ENCODE measurements around the gene FER1L5. TPM values are rescaled to one million over a fixed set of nuclear protein-coding genes. Genes with fewer than 3 reads are reported as not detected.

The FER1L5 gene
- total RNA-seq = not detected

DNA sequence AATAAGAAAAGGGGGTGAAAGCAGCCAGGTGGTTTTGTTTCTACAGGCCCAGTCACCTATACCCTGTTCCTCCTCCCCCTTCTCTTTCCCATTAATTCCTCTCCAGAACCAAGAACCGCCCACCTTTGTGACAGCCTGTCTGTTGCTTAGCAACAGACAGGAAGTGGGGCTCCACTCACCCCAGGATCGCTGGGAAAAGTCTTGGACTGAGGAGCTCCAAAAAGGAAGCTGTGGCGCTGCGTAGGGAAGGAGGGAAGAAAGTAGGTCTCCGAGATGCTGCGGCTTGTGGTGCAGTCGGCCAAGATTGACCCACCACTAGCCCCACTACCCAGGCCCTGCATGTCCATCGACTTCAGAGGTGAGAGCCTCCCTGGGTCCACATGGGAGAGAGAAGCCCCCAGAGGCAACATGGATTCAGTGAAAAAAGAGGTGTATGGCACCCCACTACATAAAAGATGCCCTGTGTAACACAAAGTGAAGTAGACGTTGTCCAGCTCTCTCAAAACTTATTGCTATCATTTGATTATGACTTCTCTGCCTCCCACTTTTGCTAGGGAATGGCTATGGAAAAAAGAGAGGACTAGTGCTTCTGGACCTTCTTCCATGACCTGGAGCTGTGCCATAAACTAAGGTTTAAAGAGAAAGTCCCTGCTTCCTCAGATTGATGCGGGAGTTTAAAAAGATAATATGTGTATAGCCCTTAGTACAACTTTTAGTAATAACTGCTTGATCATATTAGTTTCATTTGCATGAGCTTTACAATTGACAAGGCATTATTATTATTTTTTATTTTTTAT, at the start of gene FER1L5:
Gene FER1L5 (plus strand): TSS at position 201 of the 797 bp plus-strand sequence. CDS start 73 bp downstream, at position 274.
- H3K9me3 Mint-ChIP-seq = no peaks in the 10 kb centered on the region
- no peaks in the 10 kb centered on the region for H3K36me3 Mint-ChIP-seq
- H3K4me3 Mint-ChIP-seq = no peak within 1 kb of the TSS

DNA sequence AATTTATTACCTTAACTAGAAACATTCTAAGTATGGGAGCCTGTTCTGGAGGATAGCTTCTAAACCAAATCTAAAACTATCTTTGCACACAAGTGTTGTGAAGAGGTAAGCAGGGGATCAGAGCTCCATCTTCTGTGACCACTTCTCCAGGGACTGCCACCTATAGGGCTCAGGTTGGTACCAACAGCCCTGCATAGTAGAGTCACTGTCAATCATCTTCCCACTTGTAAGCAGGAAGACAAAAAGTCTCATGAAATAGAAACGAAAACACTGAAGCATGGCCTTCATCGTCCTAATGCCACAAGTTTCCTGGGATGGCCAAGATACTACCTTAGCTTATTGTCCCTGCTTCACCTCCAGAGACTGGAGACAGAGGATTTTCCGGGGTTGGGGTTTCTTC, 48.3 kb upstream of the FER1L5 start:
- H3K4me1 Mint-ChIP-seq = peaks cover 27% of the 10 kb centered on the region
- DNase-seq = no peak
- H3K27me3 Mint-ChIP-seq = no peaks in the 10 kb centered on the region
- no peaks in the 10 kb centered on the region for H3K9me3 Mint-ChIP-seq
- peak overlapping the region; percentile 91 for H3K27ac Mint-ChIP-seq
- H3K4me3 Mint-ChIP-seq = no peak overlapping the region
- peaks cover 50% of the 10 kb centered on the region for H3K36me3 Mint-ChIP-seq

More for the DNA sequence above, at the start of gene FER1L5:
- peaks cover 8% of the 10 kb centered on the region for H3K4me1 Mint-ChIP-seq
- H3K27ac Mint-ChIP-seq = no peak within 1 kb of the TSS
- DNase-seq = no peak
- peaks cover 4% of the 10 kb centered on the region for H3K27me3 Mint-ChIP-seq

DNA sequence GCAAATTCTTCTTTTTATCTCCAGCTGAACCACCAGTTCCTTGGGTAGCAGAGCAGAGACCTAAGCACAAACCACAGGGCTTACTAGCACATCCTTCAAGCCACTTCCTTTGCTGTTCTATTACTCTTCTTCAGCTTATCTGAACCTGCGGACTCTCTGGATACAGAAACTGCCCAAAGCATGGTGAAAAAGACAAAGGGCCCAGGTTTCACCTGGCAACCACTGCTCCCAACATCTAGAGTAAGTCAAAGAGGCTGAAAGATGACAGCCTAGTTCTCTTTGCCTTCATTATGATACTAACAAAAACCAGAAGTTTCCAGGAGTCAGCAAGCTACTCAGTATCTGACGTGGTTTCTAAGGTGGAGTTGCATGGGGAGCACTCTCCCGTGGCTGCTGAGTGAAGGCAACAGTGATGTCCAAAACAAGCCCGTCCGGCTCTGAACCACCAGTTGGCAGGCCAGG, 47.8 kb upstream of the FER1L5 start:
- H3K9me3 Mint-ChIP-seq = no peaks in the 10 kb centered on the region
- peak overlapping the region; percentile 37 for H3K4me3 Mint-ChIP-seq
- H3K27me3 Mint-ChIP-seq = no peaks in the 10 kb centered on the region
- H3K36me3 Mint-ChIP-seq = peaks cover 50% of the 10 kb centered on the region
- no peak for DNase-seq
- peaks cover 27% of the 10 kb centered on the region for H3K4me1 Mint-ChIP-seq
- peak overlapping the region; percentile 91 for H3K27ac Mint-ChIP-seq

DNA sequence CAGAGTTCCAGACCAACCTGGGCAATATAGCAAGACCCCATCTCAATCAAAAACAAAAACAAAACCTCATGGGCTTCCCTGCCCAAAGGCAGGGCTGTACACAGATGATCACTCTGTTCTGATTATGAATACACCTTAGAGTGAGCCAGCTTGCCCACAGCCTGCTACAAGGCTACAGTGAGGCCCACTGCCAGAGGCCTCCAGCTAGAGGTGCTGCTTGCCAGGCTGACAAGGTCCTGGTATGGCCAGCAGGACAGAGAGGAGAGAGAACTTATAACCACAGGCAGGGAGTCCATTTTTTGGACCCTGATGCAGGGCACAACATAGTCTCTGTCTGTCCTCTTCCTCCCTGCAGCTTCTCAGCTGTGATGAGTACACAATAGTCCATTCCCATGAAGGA, 46.0 kb upstream of the FER1L5 start:
- Mint-ChIP-seq H3K4me3 (no peak overlapping the region), H3K9me3 (no peaks in the 10 kb centered on the region), H3K27ac (no peak overlapping the region), H3K27me3 (no peaks in the 10 kb centered on the region), H3K4me1 (peaks cover 40% of the 10 kb centered on the region), H3K36me3 (peaks cover 65% of the 10 kb centered on the region)
- no peak for DNase-seq

DNA sequence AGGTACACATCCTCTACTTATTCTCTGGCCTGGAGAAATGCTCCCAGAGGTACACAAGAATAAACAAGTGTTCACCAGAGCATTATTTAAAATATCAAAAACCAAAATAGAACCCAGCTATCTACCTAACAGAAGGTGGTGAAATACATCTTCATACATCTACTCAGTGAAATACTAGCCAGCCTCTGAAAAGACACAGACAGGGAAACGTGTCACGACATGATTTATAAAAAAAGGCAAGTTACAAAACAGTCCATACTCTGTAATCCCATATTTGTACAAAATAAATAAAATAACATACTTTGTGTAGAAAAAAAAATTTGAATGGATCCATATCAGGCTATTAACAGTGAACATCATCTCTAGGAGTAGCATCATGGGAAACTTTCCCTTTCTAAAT, 42.6 kb upstream of the FER1L5 start:
- Mint-ChIP-seq H3K27me3 (no peaks in the 10 kb centered on the region), H3K4me3 (no peak overlapping the region), H3K27ac (no peak overlapping the region), H3K36me3 (peaks cover 41% of the 10 kb centered on the region), H3K4me1 (peaks cover 25% of the 10 kb centered on the region), H3K9me3 (no peaks in the 10 kb centered on the region)
- DNase-seq = no peak

DNA sequence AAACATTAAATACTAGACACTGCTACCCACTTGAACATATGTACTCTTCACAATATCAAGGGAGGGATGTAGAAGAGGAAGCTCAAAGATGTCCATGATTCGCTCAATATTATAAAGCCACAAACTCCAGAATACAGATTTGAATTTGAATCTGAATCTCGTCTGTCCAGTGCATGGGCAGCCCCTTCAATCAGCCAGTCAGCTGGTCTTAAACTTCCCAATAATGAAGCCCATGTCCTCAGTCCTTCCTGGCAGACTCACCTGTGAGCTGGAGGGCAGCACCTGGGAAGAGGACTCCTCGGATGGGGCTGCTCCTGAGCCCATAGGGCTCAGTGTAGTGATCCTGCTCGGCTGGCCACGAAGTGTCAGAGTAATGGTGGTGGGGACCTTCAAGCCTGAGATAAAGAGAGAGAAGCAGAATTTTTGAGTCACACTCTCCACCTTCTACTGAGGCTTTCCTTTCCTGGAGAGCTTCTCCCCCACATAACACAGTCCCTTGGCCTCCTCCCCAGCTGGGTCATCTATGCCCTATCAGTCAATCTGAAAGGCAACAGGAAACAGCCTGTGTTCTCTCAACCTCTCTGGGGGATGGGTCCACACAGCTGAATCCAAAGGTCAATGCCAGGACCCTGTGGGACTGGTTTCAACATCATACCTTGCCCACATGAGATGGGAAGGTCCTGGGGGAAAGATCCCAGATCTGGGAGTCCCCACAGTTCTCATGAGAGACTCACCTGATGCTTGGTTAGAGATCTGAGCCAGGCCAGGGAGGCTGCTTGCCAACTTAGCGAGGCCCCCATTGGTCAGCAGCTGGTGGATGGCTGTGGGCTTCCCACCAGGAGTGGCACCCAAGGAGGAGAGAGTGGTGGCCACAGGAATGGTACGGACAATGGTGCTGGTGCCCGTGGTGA, 40.9 kb upstream of the FER1L5 start:
- Mint-ChIP-seq H3K4me1 (peaks cover 18% of the 10 kb centered on the region), H3K4me3 (no peak overlapping the region), H3K27me3 (no peaks in the 10 kb centered on the region), H3K9me3 (no peaks in the 10 kb centered on the region), H3K36me3 (peaks cover 42% of the 10 kb centered on the region), H3K27ac (peak overlapping the region; percentile 57)
- DNase-seq = no peak

DNA sequence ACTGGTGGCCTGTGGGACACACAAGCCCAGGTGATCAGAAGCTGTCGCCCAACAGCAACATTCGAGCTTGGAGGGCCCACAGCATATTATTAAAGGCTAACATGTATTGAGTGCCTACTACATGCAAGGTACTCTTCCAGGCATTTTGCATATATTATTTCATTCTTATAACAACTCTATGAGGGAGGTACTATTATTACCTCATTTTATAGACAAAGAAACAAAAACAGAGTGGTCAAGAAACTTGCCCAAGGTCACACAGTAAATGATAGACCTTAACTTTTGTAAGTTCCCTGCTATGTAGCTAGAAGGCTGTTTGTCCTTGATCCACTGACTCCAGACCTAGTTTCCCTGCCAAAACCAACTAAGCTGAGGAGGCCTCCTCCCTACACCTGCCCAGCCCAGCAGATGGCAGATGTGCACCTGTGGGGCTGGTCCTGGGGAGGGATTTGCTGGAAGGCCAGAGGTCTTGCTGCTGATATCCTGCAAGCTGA, 40.2 kb upstream of the FER1L5 start:
- H3K4me1 Mint-ChIP-seq = peaks cover 18% of the 10 kb centered on the region
- no peaks in the 10 kb centered on the region for H3K9me3 Mint-ChIP-seq
- no peak overlapping the region for H3K4me3 Mint-ChIP-seq
- H3K27ac Mint-ChIP-seq = no peak overlapping the region
- no peaks in the 10 kb centered on the region for H3K27me3 Mint-ChIP-seq
- peak; percentile 23 for DNase-seq
- H3K36me3 Mint-ChIP-seq = peaks cover 40% of the 10 kb centered on the region

DNA sequence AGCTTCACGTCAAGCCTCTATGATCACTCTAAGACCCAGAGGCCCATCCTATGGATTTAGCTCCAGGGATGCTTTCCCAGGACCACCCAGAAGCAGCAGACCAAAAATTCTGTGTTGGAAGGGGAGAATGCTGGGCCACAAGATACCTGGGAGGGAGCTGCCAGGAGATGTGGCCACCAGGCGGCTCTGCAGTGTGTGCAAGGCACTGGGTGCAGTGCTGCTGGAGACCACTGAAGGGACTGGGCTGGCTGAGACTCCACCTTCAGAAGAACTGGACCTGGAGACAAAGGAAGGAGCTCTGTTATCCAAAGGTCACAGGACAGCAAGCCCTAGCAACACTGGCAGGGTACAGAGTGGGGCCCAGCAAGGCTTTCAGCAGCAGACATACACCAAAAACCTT, 38.5 kb upstream of the FER1L5 start:
- no peak overlapping the region for H3K4me3 Mint-ChIP-seq

DNA sequence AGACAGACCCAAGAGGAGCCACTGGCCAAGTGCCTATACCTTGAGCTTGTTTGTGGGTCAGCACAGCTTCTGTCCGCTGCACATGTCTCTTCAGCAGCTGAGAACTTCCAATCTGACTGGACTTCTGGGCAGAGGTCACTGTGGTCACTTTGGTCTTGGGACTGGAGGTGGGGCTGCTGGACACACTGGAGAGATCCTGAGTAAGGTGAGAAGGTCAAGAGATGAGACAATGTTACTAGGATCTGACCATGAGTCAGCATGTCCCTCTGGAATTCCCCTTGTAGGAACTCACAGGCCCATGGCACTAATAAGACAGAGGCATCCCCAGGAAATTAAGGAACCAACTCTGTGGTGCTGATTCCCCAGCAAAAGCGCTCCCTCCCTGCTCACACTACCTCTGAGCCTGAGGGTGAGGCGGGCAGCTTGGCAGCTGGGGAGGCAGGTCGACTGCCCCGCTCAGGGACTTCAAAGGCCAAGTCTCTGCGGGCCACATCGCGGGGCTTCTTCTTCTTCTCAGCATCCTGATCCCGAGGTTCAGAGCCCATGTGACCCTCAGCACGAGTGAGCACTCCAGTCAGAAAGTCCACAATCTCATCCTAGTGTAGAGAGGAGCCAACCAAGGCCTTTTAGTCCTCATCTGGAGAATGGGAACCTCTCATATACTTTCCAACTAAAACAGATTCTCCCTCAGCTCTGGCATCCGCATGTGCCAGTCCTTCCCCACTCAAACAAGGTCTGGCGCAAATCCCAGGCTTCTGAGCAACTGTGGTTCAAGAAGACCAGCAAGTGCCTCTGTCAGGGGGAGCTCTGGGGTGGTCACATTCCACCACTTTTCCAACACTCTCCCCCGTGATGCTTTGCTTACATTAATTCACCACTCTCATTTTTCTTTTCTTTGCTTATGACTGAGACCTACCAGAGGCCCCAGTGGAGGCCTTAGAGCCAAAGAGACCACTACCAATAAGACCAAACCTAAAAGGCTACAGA, 33.8 kb upstream of the FER1L5 start:
- DNase-seq = no peak
- no peak overlapping the region for H3K27ac Mint-ChIP-seq
- H3K4me3 Mint-ChIP-seq = no peak overlapping the region
- H3K36me3 Mint-ChIP-seq = peaks cover 23% of the 10 kb centered on the region
- H3K9me3 Mint-ChIP-seq = no peaks in the 10 kb centered on the region
- no peaks in the 10 kb centered on the region for H3K4me1 Mint-ChIP-seq
- H3K27me3 Mint-ChIP-seq = no peaks in the 10 kb centered on the region

More for the DNA sequence above, 38.5 kb upstream of the FER1L5 start:
- DNase-seq = no peak
- Mint-ChIP-seq H3K9me3 (no peaks in the 10 kb centered on the region), H3K27me3 (no peaks in the 10 kb centered on the region), H3K4me1 (peaks cover 18% of the 10 kb centered on the region), H3K36me3 (peaks cover 35% of the 10 kb centered on the region), H3K27ac (no peak overlapping the region)

DNA sequence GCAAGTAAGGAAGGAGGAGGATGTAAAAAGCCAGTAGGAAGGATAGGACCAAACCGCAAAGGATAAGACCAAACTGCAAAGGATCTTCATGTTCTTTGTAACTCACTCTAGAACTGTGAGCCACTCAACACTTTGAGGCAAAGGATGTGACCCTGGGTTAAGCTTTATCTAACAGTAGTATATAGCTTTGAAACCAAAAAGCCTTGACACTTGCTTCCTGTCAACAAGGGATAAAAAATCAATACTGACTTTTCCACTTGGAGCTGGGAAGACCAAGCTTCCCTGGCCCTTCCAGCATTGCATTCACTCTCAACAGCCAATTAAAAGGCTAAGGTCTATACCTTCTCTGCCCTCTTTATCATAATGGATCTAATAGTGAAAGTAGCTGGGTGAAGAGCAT, 26.4 kb upstream of the FER1L5 start:
- no peaks in the 10 kb centered on the region for H3K27me3 Mint-ChIP-seq
- no peak for DNase-seq
- H3K4me3 Mint-ChIP-seq = no peak overlapping the region
- H3K9me3 Mint-ChIP-seq = no peaks in the 10 kb centered on the region
- peaks cover 11% of the 10 kb centered on the region for H3K36me3 Mint-ChIP-seq
- H3K27ac Mint-ChIP-seq = no peak overlapping the region
- H3K4me1 Mint-ChIP-seq = peaks cover 15% of the 10 kb centered on the region

DNA sequence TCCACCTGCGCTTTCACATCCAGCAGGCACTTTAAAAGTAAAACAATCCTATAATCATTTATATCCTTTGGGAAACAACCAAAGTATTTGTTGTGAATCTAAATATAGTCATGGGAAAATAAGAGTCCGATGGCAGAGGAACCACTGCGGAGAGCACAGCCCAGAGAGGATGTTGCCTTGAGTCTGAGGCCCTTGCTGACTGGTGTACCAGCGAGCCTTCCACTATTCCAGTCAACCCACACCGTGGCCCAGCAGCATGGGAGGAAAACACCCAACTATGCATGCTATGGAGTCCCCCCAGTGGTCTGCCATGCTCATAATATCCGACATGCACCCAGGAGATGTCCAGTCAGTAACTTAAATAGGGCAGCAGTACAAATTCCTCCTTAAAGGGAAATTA, 26.0 kb upstream of the FER1L5 start:
- no peaks in the 10 kb centered on the region for H3K27me3 Mint-ChIP-seq
- H3K4me1 Mint-ChIP-seq = peaks cover 15% of the 10 kb centered on the region
- no peak for DNase-seq
- H3K4me3 Mint-ChIP-seq = no peak overlapping the region
- H3K27ac Mint-ChIP-seq = no peak overlapping the region
- peaks cover 11% of the 10 kb centered on the region for H3K36me3 Mint-ChIP-seq
- no peaks in the 10 kb centered on the region for H3K9me3 Mint-ChIP-seq

DNA sequence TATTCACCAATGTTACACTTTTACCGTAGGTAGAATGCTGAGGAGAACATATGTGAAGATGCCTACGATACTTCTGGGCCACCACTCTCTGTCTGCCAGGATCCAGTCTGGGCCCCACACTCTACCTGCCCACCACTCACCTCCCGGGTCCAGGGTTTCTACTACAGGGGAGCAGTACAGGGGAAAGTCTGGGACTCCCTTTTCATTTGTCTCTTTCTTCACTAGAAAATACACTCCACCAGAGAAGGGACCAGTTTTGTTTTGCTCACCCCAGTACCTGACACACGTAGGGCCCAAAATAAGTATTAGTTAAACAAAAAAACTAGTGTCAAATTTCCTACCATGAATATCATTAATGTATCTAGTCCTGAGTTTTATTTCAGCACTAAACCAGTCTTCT, 25.6 kb upstream of the FER1L5 start:
- no peak overlapping the region for H3K4me3 Mint-ChIP-seq
- peak overlapping the region; percentile 81 for H3K27ac Mint-ChIP-seq

DNA sequence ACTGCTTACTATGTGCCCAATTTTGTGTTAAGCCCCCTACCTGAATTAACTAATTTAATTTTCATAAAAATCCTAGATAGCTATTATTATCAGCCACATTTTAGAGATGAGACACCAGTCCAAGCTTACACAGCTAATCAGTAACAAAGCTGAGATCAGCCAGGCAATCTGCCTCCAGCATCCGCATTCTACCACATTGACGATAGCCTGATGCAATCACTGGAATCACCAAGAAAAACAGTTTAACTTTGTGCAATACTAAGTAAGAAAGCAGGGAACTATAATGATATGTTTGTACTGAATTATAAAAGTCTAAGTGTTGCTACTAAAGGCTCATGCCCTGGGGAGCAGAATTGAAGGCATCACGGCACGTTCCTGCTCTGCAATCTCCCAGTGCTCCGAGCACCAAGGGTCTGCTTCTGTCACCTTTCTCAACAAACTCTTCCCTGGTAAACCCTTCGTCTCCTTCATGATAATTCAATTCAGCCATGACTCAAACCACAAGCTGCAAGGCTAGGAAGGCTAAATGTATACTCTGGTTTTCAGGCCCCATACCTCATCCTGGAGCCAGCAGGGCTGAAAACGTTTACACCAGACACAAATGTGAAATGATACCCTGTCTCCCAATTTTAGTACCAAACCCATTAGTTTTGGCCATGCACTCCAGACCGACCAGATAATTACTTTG, 23.8 kb upstream of the FER1L5 start:
- no peaks in the 10 kb centered on the region for H3K27me3 Mint-ChIP-seq
- H3K36me3 Mint-ChIP-seq = peaks cover 13% of the 10 kb centered on the region
- no peaks in the 10 kb centered on the region for H3K9me3 Mint-ChIP-seq
- DNase-seq = no peak
- H3K4me3 Mint-ChIP-seq = no peak overlapping the region
- H3K27ac Mint-ChIP-seq = no peak overlapping the region
- peaks cover 15% of the 10 kb centered on the region for H3K4me1 Mint-ChIP-seq

More for the DNA sequence above, 25.6 kb upstream of the FER1L5 start:
- Mint-ChIP-seq H3K4me1 (peaks cover 15% of the 10 kb centered on the region), H3K27me3 (no peaks in the 10 kb centered on the region), H3K36me3 (peaks cover 11% of the 10 kb centered on the region), H3K9me3 (no peaks in the 10 kb centered on the region)
- no peak for DNase-seq

DNA sequence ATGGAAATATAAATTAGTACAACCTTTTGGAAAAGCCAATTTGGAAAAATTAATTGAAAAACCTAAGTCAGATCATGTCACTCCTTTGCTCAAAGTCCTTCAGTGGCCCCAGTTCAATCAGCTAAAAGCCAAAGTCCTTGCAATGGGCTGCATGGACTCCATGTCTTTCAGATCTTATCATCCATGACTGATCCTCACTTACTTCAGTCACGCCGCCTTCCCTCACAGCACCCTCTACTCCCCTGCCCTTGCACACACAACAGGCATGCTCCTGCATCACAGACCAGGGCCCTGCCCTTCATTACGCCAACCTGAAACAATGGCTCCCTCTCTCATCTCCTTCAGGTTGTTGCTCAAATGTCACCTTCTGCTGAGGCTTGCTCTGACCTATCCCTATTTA, 20.0 kb upstream of the FER1L5 start:
- Mint-ChIP-seq H3K4me3 (no peak overlapping the region), H3K9me3 (no peaks in the 10 kb centered on the region), H3K4me1 (peaks cover 10% of the 10 kb centered on the region), H3K36me3 (peaks cover 9% of the 10 kb centered on the region), H3K27ac (no peak overlapping the region), H3K27me3 (no peaks in the 10 kb centered on the region)
- no peak for DNase-seq
